ENCODE data around the gene DAPK1.

Gene DAPK1

DNA sequence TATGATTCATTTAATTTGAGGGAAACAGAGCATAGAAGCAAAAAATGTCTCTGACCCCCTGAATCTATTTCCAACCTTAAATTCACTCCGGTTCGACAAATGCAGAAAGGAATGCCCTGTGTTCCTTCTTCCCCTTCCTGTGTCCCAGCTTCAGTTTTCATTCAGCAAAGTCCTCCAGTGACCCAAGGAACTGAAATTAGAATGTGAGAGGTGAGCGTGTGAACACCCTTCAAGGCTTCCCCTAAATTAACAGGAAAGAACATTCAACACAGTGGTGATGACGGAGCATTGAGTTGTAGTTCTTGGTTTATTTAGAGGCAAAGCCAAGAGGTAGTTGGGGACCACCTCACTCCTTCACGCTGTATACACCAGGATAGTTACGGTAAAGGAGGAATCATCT, 130.7 kb downstream of the DAPK1 start:
- Histone ChIP-seq H2AFZ (ENCODE audit: low read length, unreplicated experiment) (no peak overlapping the region), H3K36me3 (ENCODE audit: insufficient read depth, low read length) (no peaks in the 10 kb centered on the region), H3K79me2 (ENCODE audit: control insufficient read depth, insufficient read depth, low read length, unreplicated experiment) (no peaks in the 10 kb centered on the region), H3K4me3 (ENCODE audit: low read depth, low read length) (no peak overlapping the region), H3K27ac (ENCODE audit: low read depth, low read length) (no peak overlapping the region), H3K4me1 (ENCODE audit: control insufficient read depth, insufficient read depth, low read length, unreplicated experiment) (no peaks in the 10 kb centered on the region), H3K27me3 (ENCODE audit: insufficient read depth, low read length) (no peaks in the 10 kb centered on the region)

DNA sequence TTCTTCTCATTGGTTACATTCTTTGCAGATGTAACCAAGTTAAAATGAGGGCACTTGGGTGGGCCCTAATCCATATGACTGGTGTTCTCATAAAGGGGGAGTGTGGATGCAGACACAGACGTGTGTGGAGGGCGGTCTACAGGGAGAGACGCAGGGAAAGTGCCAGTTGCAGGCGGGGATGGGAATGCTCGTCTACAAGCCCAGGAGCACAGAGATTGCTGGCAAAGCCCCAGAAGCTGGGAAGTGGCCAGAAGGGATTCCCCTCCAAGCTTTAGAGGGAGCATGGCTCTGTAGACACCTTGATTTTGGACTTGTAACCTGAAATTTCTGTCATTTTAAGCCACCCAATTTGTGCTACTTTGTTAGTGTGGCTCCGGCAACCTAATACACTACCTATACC, 131.4 kb downstream of the DAPK1 start:
- H3K36me3 ChIP-seq (ENCODE audit: insufficient read depth, low read length), result no peaks in the 10 kb centered on the region
- no peak overlapping the region for H3K4me3 ChIP-seq (ENCODE audit: low read depth, low read length)
- no peaks in the 10 kb centered on the region for H3K79me2 ChIP-seq (ENCODE audit: control insufficient read depth, insufficient read depth, low read length, unreplicated experiment)

DNA sequence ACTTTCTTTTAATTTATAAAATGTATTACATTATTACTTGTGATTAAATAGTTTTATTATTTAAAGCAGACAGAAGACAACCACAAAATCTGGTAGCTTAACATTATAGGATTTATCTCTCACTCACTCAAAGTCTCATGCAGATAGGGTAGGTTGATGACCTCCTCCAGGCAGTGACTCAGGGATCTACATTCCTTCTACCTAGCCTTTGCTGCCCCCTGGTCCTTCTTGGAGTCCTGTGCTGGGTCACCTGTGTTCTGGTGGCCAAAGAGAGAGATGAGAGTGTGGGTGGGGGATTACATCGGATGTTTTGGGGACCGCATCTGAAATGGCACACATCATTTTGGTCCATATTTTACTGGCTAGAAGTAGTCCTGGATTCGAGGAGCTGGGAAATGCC, 132.6 kb downstream of the DAPK1 start:
- Histone ChIP-seq H3K79me2 (ENCODE audit: control insufficient read depth, insufficient read depth, low read length, unreplicated experiment) (no peaks in the 10 kb centered on the region), H3K27me3 (ENCODE audit: insufficient read depth, low read length) (no peaks in the 10 kb centered on the region), H3K4me3 (ENCODE audit: low read depth, low read length) (no peak overlapping the region), H3K27ac (ENCODE audit: low read depth, low read length) (no peak overlapping the region), H3K36me3 (ENCODE audit: insufficient read depth, low read length) (no peaks in the 10 kb centered on the region), H2AFZ (ENCODE audit: low read length, unreplicated experiment) (no peak overlapping the region), H3K4me1 (ENCODE audit: control insufficient read depth, insufficient read depth, low read length, unreplicated experiment) (no peaks in the 10 kb centered on the region)

More for the DNA sequence above, 131.4 kb downstream of the DAPK1 start:
- Histone ChIP-seq H2AFZ (ENCODE audit: low read length, unreplicated experiment) (no peak overlapping the region), H3K27me3 (ENCODE audit: insufficient read depth, low read length) (no peaks in the 10 kb centered on the region), H3K27ac (ENCODE audit: low read depth, low read length) (no peak overlapping the region), H3K4me1 (ENCODE audit: control insufficient read depth, insufficient read depth, low read length, unreplicated experiment) (no peaks in the 10 kb centered on the region)

DNA sequence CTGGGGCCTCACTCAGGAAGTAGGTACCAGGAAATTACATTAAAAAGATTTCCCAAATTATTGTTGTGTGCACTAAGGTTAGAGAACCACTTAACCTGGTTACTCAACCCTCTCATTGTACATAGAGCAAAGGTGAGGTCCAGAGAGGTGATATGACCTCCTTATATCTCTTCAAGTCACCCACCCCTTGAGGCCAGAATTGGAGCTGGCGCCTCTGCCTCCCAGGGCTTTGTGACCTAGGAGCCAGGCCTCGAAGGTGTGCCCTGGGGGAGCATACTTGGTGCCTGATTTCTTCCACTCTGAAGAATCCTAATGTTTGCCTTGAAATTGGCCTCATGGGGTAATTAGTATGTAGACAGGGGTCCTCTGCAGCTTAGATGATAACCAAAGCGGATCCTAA, 133.2 kb downstream of the DAPK1 start:
- H3K79me2 ChIP-seq (ENCODE audit: control insufficient read depth, insufficient read depth, low read length, unreplicated experiment), result no peaks in the 10 kb centered on the region
- no peak overlapping the region for H2AFZ ChIP-seq (ENCODE audit: low read length, unreplicated experiment)
- no peaks in the 10 kb centered on the region for H3K4me1 ChIP-seq (ENCODE audit: control insufficient read depth, insufficient read depth, low read length, unreplicated experiment)
- no peaks in the 10 kb centered on the region for H3K27me3 ChIP-seq (ENCODE audit: insufficient read depth, low read length)
- H3K27ac ChIP-seq (ENCODE audit: low read depth, low read length), result no peak overlapping the region
- H3K36me3 ChIP-seq (ENCODE audit: insufficient read depth, low read length), result no peaks in the 10 kb centered on the region
- H3K4me3 ChIP-seq (ENCODE audit: low read depth, low read length), result no peak overlapping the region

DNA sequence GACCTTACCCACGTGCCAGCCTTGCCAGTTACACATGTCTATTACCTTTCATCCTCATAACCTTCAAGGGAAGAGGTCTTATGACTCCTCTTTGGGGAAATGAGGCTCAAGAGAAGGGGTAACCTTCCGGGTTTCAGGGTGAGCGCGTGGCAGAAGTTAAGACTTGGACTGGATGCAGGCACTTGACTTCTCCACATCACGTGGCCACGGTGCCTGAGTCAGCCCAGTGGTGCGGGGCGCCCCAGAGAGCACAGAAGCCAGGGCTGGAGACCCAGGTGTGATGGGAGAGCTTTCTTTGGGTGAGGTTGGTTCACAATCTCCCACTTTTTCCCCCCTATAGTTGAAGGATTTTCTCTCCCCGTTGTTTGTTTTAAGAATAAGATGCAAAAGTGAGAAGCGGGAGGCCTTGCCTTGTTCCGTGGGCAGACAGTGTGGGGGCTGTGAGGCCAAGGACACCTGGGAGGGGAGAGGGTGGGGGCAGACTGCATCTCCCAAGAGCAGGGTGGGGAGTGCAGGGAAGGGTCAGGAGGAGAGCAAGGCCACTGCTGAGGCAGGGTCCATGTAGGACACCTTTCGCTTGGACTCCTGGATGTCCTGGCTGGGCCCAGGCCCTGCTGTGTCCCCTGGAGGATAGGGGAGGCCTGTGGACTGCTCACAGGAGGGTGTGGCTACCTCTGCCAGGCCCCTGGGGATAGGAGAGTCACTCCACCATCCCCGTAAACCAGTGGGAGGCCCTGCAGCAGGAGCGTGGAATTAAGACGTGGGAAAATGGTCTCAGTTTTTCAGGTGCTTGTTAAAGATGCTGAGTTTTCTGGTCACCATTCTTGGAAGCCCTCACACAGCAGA, 138.2 kb downstream of the DAPK1 start:
- Histone ChIP-seq H3K27me3 (ENCODE audit: insufficient read depth, low read length) (no peaks in the 10 kb centered on the region), H3K4me3 (ENCODE audit: low read depth, low read length) (no peak overlapping the region), H3K79me2 (ENCODE audit: control insufficient read depth, insufficient read depth, low read length, unreplicated experiment) (no peaks in the 10 kb centered on the region), H3K4me1 (ENCODE audit: control insufficient read depth, insufficient read depth, low read length, unreplicated experiment) (peaks cover 11% of the 10 kb centered on the region), H2AFZ (ENCODE audit: low read length, unreplicated experiment) (no peak overlapping the region), H3K36me3 (ENCODE audit: insufficient read depth, low read length) (no peaks in the 10 kb centered on the region), H3K27ac (ENCODE audit: low read depth, low read length) (no peak overlapping the region)

DNA sequence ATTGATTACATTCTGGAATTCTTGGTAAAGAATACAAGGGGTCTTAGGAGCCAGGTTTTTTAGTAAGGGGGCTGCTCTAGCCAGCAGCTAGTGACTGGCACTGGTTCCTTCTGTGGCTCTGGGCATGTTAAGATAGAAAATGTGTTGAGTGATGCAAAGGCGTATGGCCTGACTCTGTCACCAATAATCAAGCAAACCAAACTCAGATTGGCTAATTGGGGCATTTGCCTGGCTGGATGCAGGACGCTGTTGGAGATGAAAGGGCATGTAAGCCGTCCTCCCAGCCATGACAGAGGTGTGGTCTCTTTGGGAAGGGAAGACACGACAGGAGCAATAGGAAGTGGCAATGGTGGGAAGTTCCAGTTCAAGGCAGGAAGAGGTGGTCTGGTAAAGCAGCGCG, 140.6 kb downstream of the DAPK1 start:
- Histone ChIP-seq H3K27me3 (ENCODE audit: insufficient read depth, low read length) (no peaks in the 10 kb centered on the region), H3K4me3 (ENCODE audit: low read depth, low read length) (no peak overlapping the region), H3K4me1 (ENCODE audit: control insufficient read depth, insufficient read depth, low read length, unreplicated experiment) (peaks cover 11% of the 10 kb centered on the region), H3K36me3 (ENCODE audit: insufficient read depth, low read length) (no peaks in the 10 kb centered on the region), H2AFZ (ENCODE audit: low read length, unreplicated experiment) (no peak overlapping the region), H3K27ac (ENCODE audit: low read depth, low read length) (no peak overlapping the region), H3K79me2 (ENCODE audit: control insufficient read depth, insufficient read depth, low read length, unreplicated experiment) (no peaks in the 10 kb centered on the region)

DNA sequence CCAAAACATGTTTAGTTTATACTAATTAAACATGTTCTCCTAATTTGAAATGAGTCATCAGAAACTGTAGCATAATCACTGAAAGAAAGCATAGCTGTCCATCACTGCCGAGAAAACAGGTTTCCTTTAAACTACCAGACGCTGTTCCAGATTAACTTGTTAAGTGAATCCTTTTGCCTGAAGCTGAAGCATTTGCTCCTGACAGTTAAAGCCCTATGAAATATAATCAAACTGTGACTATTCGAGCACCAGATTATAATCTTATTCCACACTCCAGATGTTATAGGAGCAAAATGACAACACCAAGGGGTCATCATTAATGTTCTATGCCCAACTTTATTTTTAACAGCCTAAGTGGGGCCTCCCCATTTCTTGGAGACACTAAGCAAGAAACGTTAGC, 142.3 kb downstream of the DAPK1 start:
- H2AFZ ChIP-seq (ENCODE audit: low read length, unreplicated experiment), result no peak overlapping the region
- no peaks in the 10 kb centered on the region for H3K36me3 ChIP-seq (ENCODE audit: insufficient read depth, low read length)
- no peak overlapping the region for H3K27ac ChIP-seq (ENCODE audit: low read depth, low read length)
- H3K79me2 ChIP-seq (ENCODE audit: control insufficient read depth, insufficient read depth, low read length, unreplicated experiment), result no peaks in the 10 kb centered on the region
- peaks cover 11% of the 10 kb centered on the region for H3K4me1 ChIP-seq (ENCODE audit: control insufficient read depth, insufficient read depth, low read length, unreplicated experiment)
- no peak overlapping the region for H3K4me3 ChIP-seq (ENCODE audit: low read depth, low read length)
- H3K27me3 ChIP-seq (ENCODE audit: insufficient read depth, low read length), result no peaks in the 10 kb centered on the region

DNA sequence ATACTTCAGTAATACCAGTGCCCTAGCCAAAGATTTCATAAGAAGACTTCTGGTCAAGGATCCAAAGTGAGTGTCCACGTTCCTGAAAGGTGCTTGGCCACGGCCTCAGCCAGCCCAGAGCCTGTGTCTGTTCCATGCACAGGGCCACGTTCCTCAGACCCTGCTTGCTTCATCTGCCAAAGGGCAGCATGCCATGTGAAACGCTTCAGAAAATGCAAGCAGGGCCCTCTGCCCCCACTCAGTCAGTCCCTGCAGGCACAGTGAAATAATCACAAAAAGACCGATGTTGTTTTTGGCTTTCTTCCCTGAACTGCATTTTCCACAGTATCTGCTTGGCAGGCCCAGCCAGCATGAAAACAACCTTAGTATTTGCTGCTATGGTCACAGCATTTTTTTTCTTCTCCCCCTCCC, 142.7 kb downstream of the DAPK1 start:
- no peaks in the 10 kb centered on the region for H3K36me3 ChIP-seq (ENCODE audit: insufficient read depth, low read length)
- no peaks in the 10 kb centered on the region for H3K27me3 ChIP-seq (ENCODE audit: insufficient read depth, low read length)
- H2AFZ ChIP-seq (ENCODE audit: low read length, unreplicated experiment), result no peak overlapping the region
- no peak overlapping the region for H3K27ac ChIP-seq (ENCODE audit: low read depth, low read length)
- no peaks in the 10 kb centered on the region for H3K79me2 ChIP-seq (ENCODE audit: control insufficient read depth, insufficient read depth, low read length, unreplicated experiment)
- H3K4me3 ChIP-seq (ENCODE audit: low read depth, low read length), result no peak overlapping the region
- H3K4me1 ChIP-seq (ENCODE audit: control insufficient read depth, insufficient read depth, low read length, unreplicated experiment), result peaks cover 11% of the 10 kb centered on the region

DNA sequence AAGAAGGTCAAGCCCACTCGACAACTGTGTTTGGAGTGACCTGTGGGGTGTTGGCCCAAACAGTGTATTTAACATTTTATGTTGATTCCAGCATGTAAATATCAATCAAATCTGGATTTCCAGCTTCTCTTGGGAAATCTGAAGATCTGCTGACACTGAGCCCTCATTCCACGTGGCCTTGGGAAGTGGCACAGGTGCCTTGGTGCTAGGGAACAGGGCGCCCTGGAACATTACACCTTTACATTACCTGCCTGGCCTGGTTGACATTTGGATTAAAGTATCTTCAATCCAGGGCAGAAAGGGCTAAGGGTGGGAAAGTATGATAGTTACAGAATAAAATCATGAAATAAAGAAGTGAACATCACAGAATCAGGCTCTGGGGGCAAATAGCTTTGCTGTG, 143.4 kb downstream of the DAPK1 start:
- Histone ChIP-seq H3K36me3 (ENCODE audit: insufficient read depth, low read length) (no peaks in the 10 kb centered on the region), H3K4me3 (ENCODE audit: low read depth, low read length) (no peak overlapping the region), H3K79me2 (ENCODE audit: control insufficient read depth, insufficient read depth, low read length, unreplicated experiment) (no peaks in the 10 kb centered on the region), H3K27ac (ENCODE audit: low read depth, low read length) (no peak overlapping the region), H3K27me3 (ENCODE audit: insufficient read depth, low read length) (no peaks in the 10 kb centered on the region), H3K4me1 (ENCODE audit: control insufficient read depth, insufficient read depth, low read length, unreplicated experiment) (peaks cover 11% of the 10 kb centered on the region), H2AFZ (ENCODE audit: low read length, unreplicated experiment) (no peak overlapping the region)

DNA sequence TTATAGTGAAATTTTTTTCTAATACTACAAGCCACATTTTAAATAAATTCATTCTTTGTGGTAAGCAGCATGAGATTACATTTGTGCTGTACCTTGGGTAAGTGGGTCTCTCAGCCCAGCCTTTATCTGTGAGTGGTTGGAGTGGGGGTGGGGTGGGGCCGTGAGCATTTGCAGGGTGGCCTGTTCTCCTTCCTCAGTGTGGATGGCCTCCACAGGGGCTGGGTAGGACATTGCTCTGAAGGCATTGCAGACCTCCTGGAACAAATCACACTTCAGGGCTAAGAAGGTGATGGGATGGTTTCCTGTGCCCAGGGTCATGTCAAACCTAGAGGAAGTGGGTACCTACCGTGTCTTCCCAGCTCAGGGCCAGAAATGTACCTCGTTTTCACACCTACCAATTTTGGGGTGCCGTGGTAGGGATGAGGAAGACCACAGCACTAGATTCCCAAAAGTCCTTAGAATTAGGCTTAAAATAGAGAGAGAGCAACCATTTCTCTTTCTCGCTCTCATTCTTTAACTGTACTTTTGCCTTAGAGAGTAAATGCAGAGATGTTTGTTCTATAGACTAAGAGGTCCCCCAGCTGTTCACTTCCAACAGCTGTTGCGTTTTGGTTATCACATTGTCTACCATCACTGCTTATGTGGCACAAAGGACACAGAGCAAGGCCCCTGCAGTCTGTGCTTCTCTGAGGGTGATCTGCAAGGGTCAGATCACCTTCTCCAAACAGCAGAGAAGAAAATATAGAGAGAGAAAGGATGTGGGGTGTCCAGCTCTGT, 144.9 kb downstream of the DAPK1 start:
- Histone ChIP-seq H3K4me3 (ENCODE audit: low read depth, low read length) (no peak overlapping the region), H3K79me2 (ENCODE audit: control insufficient read depth, insufficient read depth, low read length, unreplicated experiment) (no peaks in the 10 kb centered on the region), H3K36me3 (ENCODE audit: insufficient read depth, low read length) (no peaks in the 10 kb centered on the region), H3K4me1 (ENCODE audit: control insufficient read depth, insufficient read depth, low read length, unreplicated experiment) (peaks cover 11% of the 10 kb centered on the region), H3K27me3 (ENCODE audit: insufficient read depth, low read length) (no peaks in the 10 kb centered on the region), H2AFZ (ENCODE audit: low read length, unreplicated experiment) (no peak overlapping the region), H3K27ac (ENCODE audit: low read depth, low read length) (no peak overlapping the region)

Measured in ACC112 (cell line).